Stimulated activated CD4-positive, alpha-beta T cell treated with anti-CD3 and anti-CD28 coated beads, Interleukin-1b, Interleukin-23, amount 100 ng/mL, for 48 hours (primary cell): ENCODE results near the gene TBXAS1.

Experiments used
- DNase-seq: peaks from one replicate; pipeline ENCODE4 v3.0.0-alpha.2; 2020

The TBXAS1 gene

GRCh38 chr7:139857791-139858190 lies 28.7 kb downstream of the TBXAS1 start:
- DNase-seq = no peak

- DNase-seq = no peak
Observed at GRCh38 chr7:139860090-139860775, 31.2 kb downstream of the TBXAS1 start.

- no peak for DNase-seq
Observed at GRCh38 chr7:139861803-139862202, 32.7 kb downstream of the TBXAS1 start.

GRCh38 chr7:139866047-139866837 lies 37.2 kb downstream of the TBXAS1 start:
- no peak for DNase-seq

GRCh38 chr7:139867847-139868246 lies 38.8 kb downstream of the TBXAS1 start:
- no peak for DNase-seq

- DNase-seq = no peak
Observed at GRCh38 chr7:139869886-139870285, 40.8 kb downstream of the TBXAS1 start.

- no peak for DNase-seq
Observed at GRCh38 chr7:139870380-139870779, 41.3 kb downstream of the TBXAS1 start.

GRCh38 chr7:139871331-139871730 lies 42.3 kb downstream of the TBXAS1 start:
- no peak for DNase-seq

GRCh38 chr7:139871820-139872219 lies 42.8 kb downstream of the TBXAS1 start:
- no peak for DNase-seq

- DNase-seq = no peak
Observed at GRCh38 chr7:139873593-139874301, 44.7 kb downstream of the TBXAS1 start.

GRCh38 chr7:139874302-139874629 lies 45.2 kb downstream of the TBXAS1 start:
- DNase-seq = no peak

GRCh38 chr7:139875821-139876241 lies 46.8 kb downstream of the TBXAS1 start:
- no peak for DNase-seq

- DNase-seq = no peak
Observed at GRCh38 chr7:139876622-139877283, 47.7 kb downstream of the TBXAS1 start.

- DNase-seq = no peak
Observed at GRCh38 chr7:139883814-139884213, 54.8 kb downstream of the TBXAS1 start.

- DNase-seq = no peak
Observed at GRCh38 chr7:139884441-139884840, 55.4 kb downstream of the TBXAS1 start.

GRCh38 chr7:139885511-139885910 lies 56.4 kb downstream of the TBXAS1 start:
- no peak for DNase-seq

GRCh38 chr7:139886206-139886605 lies 57.1 kb downstream of the TBXAS1 start:
- no peak for DNase-seq

GRCh38 chr7:139886899-139887298 lies 57.8 kb downstream of the TBXAS1 start:
- no peak for DNase-seq

- no peak for DNase-seq
Observed at GRCh38 chr7:139887992-139888481, 59.0 kb downstream of the TBXAS1 start.

- DNase-seq = no peak
Observed at GRCh38 chr7:139889186-139889871, 60.3 kb downstream of the TBXAS1 start.

GRCh38 chr7:139893461-139893860 lies 64.4 kb downstream of the TBXAS1 start:
- DNase-seq = no peak

- DNase-seq = no peak
Observed at GRCh38 chr7:139893999-139894398, 64.9 kb downstream of the TBXAS1 start.
